Activated naive CD4-positive, alpha-beta T cell treated with anti-CD3 and anti-CD28 coated beads, Interleukin-2, amount 10 ng/mL, durations not matched to agents 7 days and 5 days (primary cell): ENCODE data around the gene LSG1.

ENCODE experiments used
- CTCF ChIA-PET: fragments of 350-600 bp; sonication (Branson Sonifier 250); formaldehyde crosslinking; loops from one replicate; lab custom pipeline; 2021; ENCODE audit warnings: antibody characterized with exemption; lab: Charles Lee
- DNase-seq: peaks from one replicate; pipeline ENCODE4 v3.0.0-alpha.2; 2020
- H3K27ac Mint-ChIP-seq: one replicate; pipeline ENCODE4 v1.8.0; 2021; ENCODE audit warnings: mild to moderate bottlenecking, moderate library complexity, mixed read lengths
- H3K27me3 Mint-ChIP-seq: one replicate; pipeline ENCODE4 v1.8.0; 2021; ENCODE audit warnings: mild to moderate bottlenecking, mixed read lengths
- H3K36me3 Mint-ChIP-seq: one replicate; pipeline ENCODE4 v1.8.0; 2021; ENCODE audit warnings: mixed read lengths
- H3K4me1 Mint-ChIP-seq: one replicate; pipeline ENCODE4 v1.8.0; 2021; ENCODE audit warnings: mixed read lengths
- H3K4me3 Mint-ChIP-seq: one replicate; pipeline ENCODE4 v1.8.0; 2021; ENCODE audit warnings: mild to moderate bottlenecking, moderate library complexity, mixed read lengths
- H3K9me3 Mint-ChIP-seq: one replicate; pipeline ENCODE4 v1.8.0; 2021; ENCODE audit warnings: mixed read lengths

LSG1 gene

GRCh38 chr3:194682694-194683310 is 10.8 kb upstream of the LSG1 start:
- peaks cover 65% of the 10 kb centered on the region for H3K27me3 Mint-ChIP-seq
- H3K9me3 Mint-ChIP-seq = no peaks in the 10 kb centered on the region
- peak; percentile 76 for DNase-seq
- CTCF ChIA-PET = interaction anchor here (0.6 to 4.4 kb wide), 32 partner anchors 9 to 850 kb away, joined by 3 to 58 read pairs (median 4); partner anchors contain the start of genes LSG1 and XXYLT1
- peaks cover 42% of the 10 kb centered on the region for H3K4me1 Mint-ChIP-seq
- H3K36me3 Mint-ChIP-seq = peaks cover 2% of the 10 kb centered on the region
- no peak overlapping the region for H3K4me3 Mint-ChIP-seq
- H3K27ac Mint-ChIP-seq = no peak overlapping the region

GRCh38 chr3:194682189-194682693 is 10.2 kb upstream of the LSG1 start:
- CTCF ChIA-PET = interaction anchor here (0.6 to 4.4 kb wide), 32 partner anchors 9 to 851 kb away, joined by 3 to 58 read pairs (median 4); partner anchors contain the start of genes LSG1 and XXYLT1
- Mint-ChIP-seq H3K4me3 (no peak overlapping the region), H3K36me3 (peaks cover 2% of the 10 kb centered on the region), H3K4me1 (peaks cover 38% of the 10 kb centered on the region), H3K27ac (no peak overlapping the region), H3K9me3 (no peaks in the 10 kb centered on the region), H3K27me3 (peaks cover 62% of the 10 kb centered on the region)
- DNase-seq = no peak

DNA sequence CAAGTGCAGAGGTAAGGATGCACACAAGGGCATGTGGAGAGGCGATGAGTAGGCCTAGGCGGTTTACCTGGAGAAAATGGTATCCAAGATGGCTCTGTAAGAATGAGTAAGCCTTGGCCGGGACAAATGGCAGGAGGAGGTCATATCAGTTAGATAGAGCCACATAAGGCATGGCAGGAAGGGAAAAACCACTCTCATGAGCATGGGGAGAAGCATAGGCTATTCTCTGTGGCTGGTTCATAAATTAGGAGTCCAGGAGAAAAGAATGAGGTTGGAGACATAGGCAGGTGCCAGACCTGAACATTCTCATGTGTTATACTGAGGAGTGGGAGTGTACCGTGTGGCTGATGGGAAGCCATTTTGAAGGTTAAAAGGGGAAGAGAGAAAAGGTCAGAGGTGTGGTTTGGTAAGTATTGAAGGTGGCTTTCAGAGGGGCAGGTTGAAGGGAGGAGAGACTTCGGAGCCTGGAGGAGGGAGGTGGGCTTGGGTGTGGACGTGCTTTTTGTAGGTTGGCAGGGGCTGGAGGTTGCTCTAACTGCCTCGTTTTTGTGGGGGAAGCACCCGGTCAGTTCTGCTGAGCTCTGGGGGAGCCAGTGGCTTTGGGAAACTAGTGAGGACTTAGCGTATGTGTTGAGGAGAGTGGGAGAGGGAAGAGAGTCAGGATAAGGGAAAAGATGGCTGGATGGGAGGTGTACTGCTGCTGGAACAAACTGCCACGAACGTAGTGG is 9.1 kb upstream of the LSG1 start:
- peaks cover 31% of the 10 kb centered on the region for H3K4me1 Mint-ChIP-seq
- peaks cover 55% of the 10 kb centered on the region for H3K27me3 Mint-ChIP-seq
- no peaks in the 10 kb centered on the region for H3K9me3 Mint-ChIP-seq
- DNase-seq = no peak
- CTCF ChIA-PET = interaction anchor here (4.4 kb wide), 1 partner anchor 425 kb away, joined by 57 read pairs; no protein-coding TSS in a partner anchor
- no peaks in the 10 kb centered on the region for H3K36me3 Mint-ChIP-seq
- H3K27ac Mint-ChIP-seq = no peak overlapping the region
- no peak overlapping the region for H3K4me3 Mint-ChIP-seq

- H3K4me3 Mint-ChIP-seq = no peak overlapping the region
- no peaks in the 10 kb centered on the region for H3K9me3 Mint-ChIP-seq
- H3K27ac Mint-ChIP-seq = no peak overlapping the region
- H3K36me3 Mint-ChIP-seq = no peaks in the 10 kb centered on the region
- peaks cover 38% of the 10 kb centered on the region for H3K27me3 Mint-ChIP-seq
- H3K4me1 Mint-ChIP-seq = peaks cover 14% of the 10 kb centered on the region
- CTCF ChIA-PET = interaction anchor here (5.0 kb wide), 1 partner anchor 11 kb away, joined by 20 read pairs; no protein-coding TSS in a partner anchor
- DNase-seq = no peak
Observed at GRCh38 chr3:194676471-194676870, 4.5 kb upstream of the LSG1 start.

- H3K27me3 Mint-ChIP-seq = peaks cover 38% of the 10 kb centered on the region
- no peak for DNase-seq
- peaks cover 20% of the 10 kb centered on the region for H3K4me1 Mint-ChIP-seq
- no peaks in the 10 kb centered on the region for H3K9me3 Mint-ChIP-seq
- no peak overlapping the region for H3K27ac Mint-ChIP-seq
- no peaks in the 10 kb centered on the region for H3K36me3 Mint-ChIP-seq
- no peak overlapping the region for H3K4me3 Mint-ChIP-seq
- CTCF ChIA-PET = interaction anchor here (1.1 to 5.0 kb wide), 2 partner anchors 11 to 595 kb away, joined by 6 to 20 read pairs; partner anchors contain the start of gene XXYLT1
Observed at GRCh38 chr3:194675680-194676079, 3.7 kb upstream of the LSG1 start.

DNA sequence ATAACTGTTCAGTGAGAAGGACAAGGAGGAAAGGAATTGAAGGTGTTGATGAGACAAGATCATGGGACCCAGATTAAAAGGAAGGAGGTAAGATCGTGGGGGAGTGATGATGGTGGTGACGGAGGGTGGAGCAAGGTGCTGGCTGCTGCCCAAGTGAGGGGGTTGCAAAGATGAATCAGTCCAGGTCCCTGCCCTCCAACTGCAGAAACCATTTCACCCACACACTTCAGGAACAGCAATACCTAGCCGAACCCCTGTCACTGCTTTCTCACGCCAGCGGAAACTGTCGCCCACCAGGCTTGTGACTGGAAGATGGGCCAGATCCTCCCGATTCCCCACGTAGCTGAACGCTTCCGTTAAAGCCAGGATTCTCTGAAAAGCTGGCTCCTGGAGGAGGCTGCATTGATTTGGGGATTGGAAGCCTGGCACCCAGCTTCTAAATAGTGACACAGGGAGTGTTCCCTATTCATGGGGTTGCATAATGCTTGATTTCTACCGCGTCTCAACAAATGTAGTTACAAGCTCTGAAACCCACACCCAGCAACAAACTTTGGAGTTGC is 3.2 kb upstream of the LSG1 start:
- CTCF ChIA-PET = interaction anchor here (1.1 to 5.0 kb wide), 2 partner anchors 12 to 596 kb away, joined by 6 to 20 read pairs; partner anchors contain the start of gene XXYLT1
- Mint-ChIP-seq H3K9me3 (no peaks in the 10 kb centered on the region), H3K27ac (no peak overlapping the region)

DNA sequence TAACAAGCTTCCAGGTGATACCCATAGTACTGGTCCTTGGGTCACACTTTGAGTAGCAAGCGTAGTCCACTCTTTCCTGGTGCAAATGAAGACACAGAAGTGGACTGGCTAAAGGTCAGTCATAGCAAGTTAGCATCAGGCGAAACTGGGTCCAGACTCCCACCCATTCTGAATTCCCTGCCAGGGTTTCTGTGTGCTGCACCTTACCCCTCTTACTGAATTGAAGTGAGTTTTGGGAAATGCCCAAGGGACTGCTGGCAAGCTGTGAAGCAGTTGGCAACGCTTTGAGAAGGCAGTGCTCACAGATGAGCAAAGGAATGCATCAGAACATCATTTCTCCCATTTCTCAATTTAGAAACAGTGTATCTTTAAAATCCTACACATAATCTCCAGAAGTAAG is 1.8 kb upstream of the LSG1 start:
- no peak overlapping the region for H3K4me3 Mint-ChIP-seq
- CTCF ChIA-PET = interaction anchor here (1.2 to 5.9 kb wide), 3 partner anchors 9 to 597 kb away, joined by 3 to 58 read pairs (median 20); partner anchors contain the start of gene XXYLT1
- DNase-seq = no peak
- H3K27ac Mint-ChIP-seq = no peak overlapping the region
- H3K36me3 Mint-ChIP-seq = peaks cover 8% of the 10 kb centered on the region
- H3K9me3 Mint-ChIP-seq = no peaks in the 10 kb centered on the region
- peaks cover 31% of the 10 kb centered on the region for H3K4me1 Mint-ChIP-seq
- peaks cover 33% of the 10 kb centered on the region for H3K27me3 Mint-ChIP-seq

More for the DNA sequence above, 3.2 kb upstream of the LSG1 start:
- H3K36me3 Mint-ChIP-seq = no peaks in the 10 kb centered on the region
- no peak overlapping the region for H3K4me3 Mint-ChIP-seq
- peaks cover 25% of the 10 kb centered on the region for H3K4me1 Mint-ChIP-seq
- H3K27me3 Mint-ChIP-seq = peaks cover 38% of the 10 kb centered on the region
- no peak for DNase-seq

DNA sequence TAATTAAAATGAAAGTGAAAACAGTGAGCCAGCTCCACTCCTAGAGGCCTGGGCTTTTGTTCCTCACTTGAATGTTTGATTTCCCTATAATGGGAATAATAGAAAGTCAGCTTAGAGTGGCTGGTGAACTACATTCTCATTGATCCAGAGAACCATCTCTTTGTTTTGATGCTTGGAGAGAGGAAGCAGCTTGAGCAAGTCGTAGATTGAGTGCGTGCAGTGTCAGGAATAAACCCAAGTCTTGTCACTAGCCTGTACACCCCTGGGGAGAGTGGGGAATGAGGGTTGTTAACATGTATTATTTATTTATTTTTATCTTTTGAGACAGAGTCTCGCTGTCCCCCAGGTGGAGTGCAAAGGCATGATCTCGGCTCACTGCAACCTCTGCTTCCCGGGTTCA is 885 bp upstream of the LSG1 start:
- H3K4me1 Mint-ChIP-seq = peaks cover 35% of the 10 kb centered on the region

GRCh38 chr3:194671511-194671899 is 486 bp downstream of the LSG1 start:
- Mint-ChIP-seq H3K36me3 (peaks cover 16% of the 10 kb centered on the region), H3K27ac (peak overlapping the region; percentile 97), H3K4me1 (peaks cover 35% of the 10 kb centered on the region), H3K27me3 (peaks cover 25% of the 10 kb centered on the region), H3K9me3 (no peaks in the 10 kb centered on the region), H3K4me3 (peak overlapping the region; percentile 98)
- CTCF ChIA-PET = interaction anchor here (0.7 to 5.9 kb wide), 16 partner anchors 10 to 589 kb away, joined by 3 to 58 read pairs (median 5); partner anchors contain the start of gene TMEM44
- DNase-seq = peak; percentile 44

More for the DNA sequence above, 885 bp upstream of the LSG1 start:
- no peak for DNase-seq
- CTCF ChIA-PET = interaction anchor here (0.7 to 5.9 kb wide), 6 partner anchors 10 to 586 kb away, joined by 3 to 58 read pairs (median 12); no protein-coding TSS in a partner anchor
- Mint-ChIP-seq H3K9me3 (no peaks in the 10 kb centered on the region), H3K27me3 (peaks cover 31% of the 10 kb centered on the region), H3K4me3 (peak overlapping the region; percentile 98), H3K36me3 (peaks cover 13% of the 10 kb centered on the region), H3K27ac (no peak overlapping the region)

DNA sequence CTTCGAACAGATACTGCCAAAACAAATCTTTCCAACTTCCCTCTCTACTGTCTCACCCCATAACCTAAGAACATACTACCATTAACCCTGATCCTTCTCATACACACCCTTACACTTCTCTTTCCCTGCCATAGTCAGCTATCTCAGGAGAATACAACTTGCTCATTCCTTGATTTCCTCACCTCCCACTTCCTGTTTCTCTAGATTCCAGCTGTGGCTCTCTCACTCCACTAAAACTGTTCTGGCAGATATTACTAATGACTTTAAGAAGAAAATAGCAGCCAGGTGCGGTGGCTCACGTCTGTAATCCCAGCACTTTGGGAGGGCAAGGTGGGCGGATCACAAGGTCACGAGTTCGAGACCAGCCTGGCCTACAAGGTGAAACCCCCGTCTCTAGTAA is 4.6 kb downstream of the LSG1 start:
- peaks cover 23% of the 10 kb centered on the region for H3K4me1 Mint-ChIP-seq
- no peaks in the 10 kb centered on the region for H3K9me3 Mint-ChIP-seq
- H3K27me3 Mint-ChIP-seq = peaks cover under 1% of the 10 kb centered on the region
- no peak overlapping the region for H3K27ac Mint-ChIP-seq
- no peak for DNase-seq
- no peak overlapping the region for H3K4me3 Mint-ChIP-seq
- CTCF ChIA-PET = no interaction called here
- peaks cover 38% of the 10 kb centered on the region for H3K36me3 Mint-ChIP-seq

GRCh38 chr3:194664857-194665256 is 7.1 kb downstream of the LSG1 start:
- no peak overlapping the region for H3K27ac Mint-ChIP-seq
- CTCF ChIA-PET = no interaction called here
- peaks cover 12% of the 10 kb centered on the region for H3K4me1 Mint-ChIP-seq
- no peak for DNase-seq
- no peak overlapping the region for H3K4me3 Mint-ChIP-seq
- H3K9me3 Mint-ChIP-seq = no peaks in the 10 kb centered on the region
- H3K27me3 Mint-ChIP-seq = no peaks in the 10 kb centered on the region
- peaks cover 46% of the 10 kb centered on the region for H3K36me3 Mint-ChIP-seq

GRCh38 chr3:194661946-194662345 is 10.0 kb downstream of the LSG1 start:
- H3K27ac Mint-ChIP-seq = no peak overlapping the region
- H3K27me3 Mint-ChIP-seq = no peaks in the 10 kb centered on the region
- CTCF ChIA-PET = interaction anchor here (1.8 to 2.1 kb wide), 2 partner anchors 9 to 21 kb away, joined by 7 to 8 read pairs; no protein-coding TSS in a partner anchor
- H3K4me3 Mint-ChIP-seq = no peak overlapping the region
- DNase-seq = no peak
- no peaks in the 10 kb centered on the region for H3K9me3 Mint-ChIP-seq
- H3K36me3 Mint-ChIP-seq = peaks cover 47% of the 10 kb centered on the region
- peaks cover 5% of the 10 kb centered on the region for H3K4me1 Mint-ChIP-seq

DNA sequence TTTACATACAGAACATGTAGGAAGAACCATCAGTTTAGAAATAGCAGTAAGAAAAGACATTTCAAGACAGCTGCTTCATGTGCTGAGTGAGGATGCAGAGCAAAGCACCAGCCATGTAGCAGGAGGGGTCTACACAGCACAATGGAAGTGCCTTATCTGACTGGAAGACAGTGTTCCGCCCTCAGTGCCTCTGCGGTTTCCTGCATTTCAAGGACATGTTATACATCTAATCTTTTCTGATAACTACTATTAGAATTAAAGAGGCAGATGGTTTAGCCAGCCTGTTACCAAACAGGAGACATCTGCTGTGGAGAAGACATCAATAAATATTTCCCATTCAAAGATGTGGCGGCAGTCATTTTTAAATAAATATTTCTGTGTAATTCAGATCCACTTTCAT is 10.6 kb downstream of the LSG1 start:
- H3K9me3 Mint-ChIP-seq = no peaks in the 10 kb centered on the region
- CTCF ChIA-PET = interaction anchor here (1.8 to 2.1 kb wide), 2 partner anchors 10 to 21 kb away, joined by 7 to 8 read pairs; no protein-coding TSS in a partner anchor
- no peaks in the 10 kb centered on the region for H3K27me3 Mint-ChIP-seq
- no peak overlapping the region for H3K27ac Mint-ChIP-seq
- peaks cover 50% of the 10 kb centered on the region for H3K36me3 Mint-ChIP-seq
- H3K4me3 Mint-ChIP-seq = no peak overlapping the region
- DNase-seq = no peak
- peaks cover 5% of the 10 kb centered on the region for H3K4me1 Mint-ChIP-seq
